Uterus (tissue), 4 donors: Measurements from ENCODE around the gene NSD1. TPM values are rescaled to one million over a fixed set of nuclear protein-coding genes. Genes with fewer than 3 reads are reported as not detected.

ENCODE experiments used
- DNase-seq, 2 donors: peaks; one replicate each; pipeline ENCODE4 v3.0.0-alpha.2; 2019 to 2020
- H3K27ac ChIP-seq, 2 donors: fragments of 200-600 bp; sonication (generic); 1 replicate in 1 of 2; 2 replicates in 1 of 2; pipeline ENCODE4 v1.5.1; 2016 to 2018
- H3K27me3 ChIP-seq, 2 donors: fragments of 200-600 bp; sonication (generic); one replicate each; pipeline ENCODE4 v1.5.1; 2018 to 2019; ENCODE audit warnings: control low read depth in 1 of 2
- H3K36me3 ChIP-seq, 2 donors: fragments of 200-600 bp; sonication (generic); one replicate each; pipeline ENCODE4 v1.5.1; 2019; ENCODE audit warnings: control low read depth in 1 of 2
- H3K4me1 ChIP-seq, 2 donors: fragments of 200-600 bp; sonication (generic); one replicate each; pipeline ENCODE4 v1.5.1; 2018 to 2019; ENCODE audit warnings: control low read depth in 1 of 2
- H3K4me3 ChIP-seq, 2 donors: fragments of 200-600 bp; sonication (generic); 1 replicate in 1 of 2; 2 replicates in 1 of 2; pipeline ENCODE4 v1.5.1; 2018 to 2019; ENCODE audit warnings: mild to moderate bottlenecking in 1 of 2
- H3K9me3 ChIP-seq, 2 donors: fragments of 200-600 bp; sonication (generic); one replicate each; pipeline ENCODE4 v1.5.1; 2019; ENCODE audit warnings: control low read depth in 1 of 2
- CTCF ChIP-seq, 4 experiments: fragments of 200-600 bp in 2 of 4; fragments of 450-650 bp in 2 of 4; sonication (generic) in 2 of 4; IDR thresholded peaks; one replicate each; pipeline ENCODE4 v1.5.1; 2016 to 2019; ENCODE audit warnings: antibody characterized with exemption in 4 of 4, mild to moderate bottlenecking in 2 of 4, moderate library complexity in 1 of 4
- POLR2A ChIP-seq, 2 donors: fragments of 450-650 bp; IDR thresholded peaks; one replicate each; pipeline ENCODE4 v1.6.1; 2016; ENCODE audit warnings: antibody characterized with exemption in 2 of 2, mild to moderate bottlenecking in 1 of 2, moderate library complexity in 1 of 2
- intact Hi-C: fragments of 100-400 bp; cut with DNase I; formaldehyde crosslinking; loops from one replicate; pipeline ENCODE4 v1.15.1; 2023; ENCODE audit warnings: low total_unique reads
- total RNA-seq, 4 donors: library from RNA; depleted of rRNA in 3 of 4; stranded (reverse); fragments of >200 nt in 3 of 4; gene quantifications; one replicate each; pipeline versions ENCODE4 v1.1.0 to v1.2.4, GENCODE V29; 2014 to 2023
- donor health status: DM: yes; HTN: yes; CAD: no.

NSD1 gene
- total RNA-seq, 4 donors from 2014 or later = 24.1 to 132 (median 64.6) TPM

- Histone ChIP-seq H3K4me3 (no peak overlapping the region), H3K4me1 (no peaks in the 10 kb centered on the region), H3K27me3 (no peaks in the 10 kb centered on the region), H3K9me3 (no peaks in the 10 kb centered on the region), H3K36me3 (no peaks in the 10 kb centered on the region), H3K27ac (no peak overlapping the region)
- TF ChIP-seq CTCF (IDR thresholded peaks at IDR 0.05) (no peak), POLR2A (IDR thresholded peaks at IDR 0.05) (no peak)
- intact Hi-C loops = no loop called here
- DNase-seq = no peak
Observed at GRCh38 chr5:177220576-177220975, 87.0 kb downstream of the NSD1 start.

GRCh38 chr5:177222269-177222668 lies 88.7 kb downstream of the NSD1 start:
- intact Hi-C loops = no loop called here

GRCh38 chr5:177225798-177226197 lies 92.2 kb downstream of the NSD1 start:
- intact Hi-C loops = no loop called here
- TF ChIP-seq CTCF (IDR thresholded peaks at IDR 0.05) (no peak), POLR2A (IDR thresholded peaks at IDR 0.05) (no peak)
- Histone ChIP-seq H3K27ac (no peak overlapping the region), H3K27me3 (no peaks in the 10 kb centered on the region), H3K36me3 (no peaks in the 10 kb centered on the region), H3K4me1 (no peaks in the 10 kb centered on the region), H3K9me3 (no peaks in the 10 kb centered on the region), H3K4me3 (no peak overlapping the region)
- DNase-seq = no peak

More at GRCh38 chr5:177222269-177222668, 88.7 kb downstream of the NSD1 start:
- TF ChIP-seq CTCF (IDR thresholded peaks at IDR 0.05) (no peak), POLR2A (IDR thresholded peaks at IDR 0.05) (no peak)
- no peak for DNase-seq
- Histone ChIP-seq H3K27me3 (no peaks in the 10 kb centered on the region), H3K4me1 (no peaks in the 10 kb centered on the region), H3K4me3 (no peak overlapping the region), H3K9me3 (no peaks in the 10 kb centered on the region), H3K36me3 (no peaks in the 10 kb centered on the region), H3K27ac (no peak overlapping the region)

GRCh38 chr5:177226860-177227259 lies 93.3 kb downstream of the NSD1 start:
- no peak overlapping the region for H3K27ac ChIP-seq
- no peak overlapping the region for H3K4me3 ChIP-seq
- intact Hi-C loops = no loop called here
- TF ChIP-seq POLR2A (IDR thresholded peaks at IDR 0.05) (no peak), CTCF (IDR thresholded peaks at IDR 0.05) (no peak)
- H3K36me3 ChIP-seq = no peaks in the 10 kb centered on the region
- H3K9me3 ChIP-seq = no peaks in the 10 kb centered on the region
- no peak for DNase-seq
- H3K4me1 ChIP-seq = no peaks in the 10 kb centered on the region
- no peaks in the 10 kb centered on the region for H3K27me3 ChIP-seq

- Histone ChIP-seq H3K27ac (no peak overlapping the region), H3K4me3 (no peak overlapping the region), H3K36me3 (no peaks in the 10 kb centered on the region), H3K27me3 (no peaks in the 10 kb centered on the region), H3K4me1 (no peaks in the 10 kb centered on the region), H3K9me3 (no peaks in the 10 kb centered on the region)
- TF ChIP-seq CTCF (IDR thresholded peaks at IDR 0.05) = no peak
- no peak for TF ChIP-seq POLR2A (IDR thresholded peaks at IDR 0.05)
- no peak for DNase-seq
- intact Hi-C loops = no loop called here
Observed at GRCh38 chr5:177228751-177229150, 95.2 kb downstream of the NSD1 start.
